ENCODE data around the gene ZNF792.

DNA sequence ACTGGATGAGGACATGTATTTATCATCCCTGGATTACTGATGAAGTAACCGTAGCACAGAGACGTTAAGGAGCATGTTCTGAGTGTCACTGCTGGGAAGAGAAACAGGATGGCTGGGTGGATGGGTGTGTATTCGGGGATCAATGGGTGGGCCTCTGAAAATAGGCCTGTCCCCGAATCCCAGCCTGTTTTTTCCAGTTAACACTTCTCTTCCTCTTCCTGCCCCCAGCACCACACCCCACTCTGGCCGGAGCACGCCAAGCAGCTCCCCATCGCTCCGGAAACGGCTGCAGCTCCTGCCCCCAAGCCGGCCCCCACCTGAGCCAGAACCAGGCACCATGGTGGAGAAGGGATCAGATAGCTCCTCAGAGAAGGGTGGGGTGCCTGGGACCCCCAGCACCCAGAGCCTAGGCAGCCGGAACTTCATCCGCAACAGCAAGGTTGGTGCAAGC is 44.9 kb upstream of the ZNF792 start:
- TF ChIP-seq POLR2A (IDR thresholded peaks at IDR 0.05): no peak
- TF ChIP-seq, protein P1, sequence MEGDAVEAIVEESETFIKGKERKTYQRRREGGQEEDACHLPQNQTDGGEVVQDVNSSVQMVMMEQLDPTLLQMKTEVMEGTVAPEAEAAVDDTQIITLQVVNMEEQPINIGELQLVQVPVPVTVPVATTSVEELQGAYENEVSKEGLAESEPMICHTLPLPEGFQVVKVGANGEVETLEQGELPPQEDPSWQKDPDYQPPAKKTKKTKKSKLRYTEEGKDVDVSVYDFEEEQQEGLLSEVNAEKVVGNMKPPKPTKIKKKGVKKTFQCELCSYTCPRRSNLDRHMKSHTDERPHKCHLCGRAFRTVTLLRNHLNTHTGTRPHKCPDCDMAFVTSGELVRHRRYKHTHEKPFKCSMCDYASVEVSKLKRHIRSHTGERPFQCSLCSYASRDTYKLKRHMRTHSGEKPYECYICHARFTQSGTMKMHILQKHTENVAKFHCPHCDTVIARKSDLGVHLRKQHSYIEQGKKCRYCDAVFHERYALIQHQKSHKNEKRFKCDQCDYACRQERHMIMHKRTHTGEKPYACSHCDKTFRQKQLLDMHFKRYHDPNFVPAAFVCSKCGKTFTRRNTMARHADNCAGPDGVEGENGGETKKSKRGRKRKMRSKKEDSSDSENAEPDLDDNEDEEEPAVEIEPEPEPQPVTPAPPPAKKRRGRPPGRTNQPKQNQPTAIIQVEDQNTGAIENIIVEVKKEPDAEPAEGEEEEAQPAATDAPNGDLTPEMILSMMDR (IDR thresholded peaks at IDR 0.05): no peak
- TF ChIP-seq POLR2AphosphoS5 (IDR thresholded peaks at IDR 0.05; ENCODE audit: insufficient read depth in 1 of 2, low read depth in 1 of 2): peak in 1 of 2 donors; percentile 20

Measured in vagina (tissue), 2 donors.